GM21529 (cell line): ENCODE data around the gene PATL2.
"Not testable (repeated sequence)": the region's sequence is repeated elsewhere in the genome, so short reads cannot be mapped to it uniquely, and the experiment has no call there.

Source experiments
- ATAC-seq: cut with Tn5 transposase; IDR thresholded peaks from one replicate; pipeline ENCODE4 v1.9.1; 2021; ENCODE audit not compliant: unreplicated experiment

PATL2 gene

GRCh38 chr15:44719293-44719999, 8.3 kb upstream of the PATL2 start:
- ATAC-seq, result peak; percentile 46

- no peak for ATAC-seq
These were observed 7.8 kb upstream of the PATL2 start for GRCh38 chr15:44718927-44719292.

GRCh38 chr15:44718180-44718926, 7.2 kb upstream of the PATL2 start:
- ATAC-seq, result no peak

GRCh38 chr15:44716983-44717602, 6.0 kb upstream of the PATL2 start:
- ATAC-seq, result no peak

GRCh38 chr15:44715797-44716334, 4.7 kb upstream of the PATL2 start:
- no peak for ATAC-seq

- ATAC-seq, result no peak
These were observed 4.1 kb upstream of the PATL2 start for GRCh38 chr15:44715142-44715796.

- no peak for ATAC-seq
These were observed 2.2 kb upstream of the PATL2 start for GRCh38 chr15:44713006-44713966.

GRCh38 chr15:44712346-44713005, 1.4 kb upstream of the PATL2 start:
- ATAC-seq, result no peak

GRCh38 chr15:44711743-44712345, 721 bp upstream of the PATL2 start:
- peak; percentile 14 for ATAC-seq

GRCh38 chr15:44710236-44711095, 657 bp downstream of the PATL2 start:
- ATAC-seq, result no peak

- ATAC-seq, result no peak
These were observed 4.0 kb downstream of the PATL2 start for GRCh38 chr15:44706946-44707636.

- ATAC-seq, result no peak
These were observed 4.7 kb downstream of the PATL2 start for GRCh38 chr15:44706401-44706800.

- ATAC-seq, result no peak
These were observed 5.1 kb downstream of the PATL2 start for GRCh38 chr15:44705986-44706385.

- not testable (repeated sequence) for ATAC-seq
These were observed 10.4 kb downstream of the PATL2 start for GRCh38 chr15:44700676-44701075.

GRCh38 chr15:44698641-44699040, 12.5 kb downstream of the PATL2 start:
- no peak for ATAC-seq

- no peak for ATAC-seq
These were observed 14.1 kb downstream of the PATL2 start for GRCh38 chr15:44697014-44697413.

- ATAC-seq, result no peak
These were observed 15.8 kb downstream of the PATL2 start for GRCh38 chr15:44695294-44695693.

- no peak for ATAC-seq
These were observed 16.7 kb downstream of the PATL2 start for GRCh38 chr15:44694416-44694815.
